Iris pigment epithelial cell (primary cell): ENCODE results near the gene KRTAP4-16.
"Not testable (repeated sequence)": the region's sequence is repeated elsewhere in the genome, so short reads cannot be mapped to it uniquely, and the experiment has no call there.

ENCODE experiments used
- DNase-seq: peaks from one replicate; pipeline ENCODE4 v3.0.0-alpha.2; 2011; ENCODE audit warnings: low read depth

The KRTAP4-16 gene

GRCh38 chr17:41101586-41102259 lies at the start of gene KRTAP4-16:
TSS of gene KRTAP4-16 (minus strand) at chr17:41102209. CDS start at chr17:41102209, 0 bp downstream.
- no peak for DNase-seq

- no peak for DNase-seq
Measured at GRCh38 chr17:41151525-41151924, 49.5 kb upstream of the KRTAP4-16 start.

- no peak for DNase-seq
Measured at GRCh38 chr17:41150026-41150425, 48.0 kb upstream of the KRTAP4-16 start.

GRCh38 chr17:41149652-41149985 lies 47.6 kb upstream of the KRTAP4-16 start, which contains the start of gene KRTAP4-5:
TSS of gene KRTAP4-5 (minus strand) at chr17:41149825. CDS start at chr17:41149767, 58 bp downstream.
- DNase-seq = no peak

GRCh38 chr17:41148971-41149651 lies 47.1 kb upstream of the KRTAP4-16 start:
- not testable (repeated sequence) for DNase-seq

- DNase-seq = no peak
Measured at GRCh38 chr17:41147531-41148204, 45.7 kb upstream of the KRTAP4-16 start.

GRCh38 chr17:41145261-41145660 lies 43.3 kb upstream of the KRTAP4-16 start:
- no peak for DNase-seq

GRCh38 chr17:41144846-41145245 lies 42.8 kb upstream of the KRTAP4-16 start:
- no peak for DNase-seq

- no peak for DNase-seq
Measured at GRCh38 chr17:41141361-41141760, 39.4 kb upstream of the KRTAP4-16 start.

- peak; percentile 93 for DNase-seq
Measured at GRCh38 chr17:41140360-41141131, 38.5 kb upstream of the KRTAP4-16 start, which contains the start of gene KRTAP4-6. TSS of gene KRTAP4-6 (minus strand) at chr17:41140544. CDS start at chr17:41140487, 57 bp downstream.

- not testable (repeated sequence) for DNase-seq
Measured at GRCh38 chr17:41139865-41140264, 37.9 kb upstream of the KRTAP4-16 start.

- peak; percentile 53 for DNase-seq
Measured at GRCh38 chr17:41133880-41134735, 32.1 kb upstream of the KRTAP4-16 start.

GRCh38 chr17:41131979-41132378 lies 30.0 kb upstream of the KRTAP4-16 start:
- DNase-seq = peak; percentile 55

GRCh38 chr17:41127371-41127770 lies 25.4 kb upstream of the KRTAP4-16 start:
- DNase-seq = no peak

GRCh38 chr17:41126412-41126811 lies 24.4 kb upstream of the KRTAP4-16 start:
- no peak for DNase-seq

- no peak for DNase-seq
Measured at GRCh38 chr17:41125064-41125463, 23.1 kb upstream of the KRTAP4-16 start.

- not testable (repeated sequence) for DNase-seq
Measured at GRCh38 chr17:41123991-41124371, 22.0 kb upstream of the KRTAP4-16 start, which contains the start of gene KRTAP4-12. TSS of gene KRTAP4-12 (minus strand) at chr17:41124182. CDS start at chr17:41124122, 60 bp downstream.

- DNase-seq = not testable (repeated sequence)
Measured at GRCh38 chr17:41123292-41123990, 21.4 kb upstream of the KRTAP4-16 start.

GRCh38 chr17:41121742-41122141 lies 19.7 kb upstream of the KRTAP4-16 start:
- DNase-seq = no peak
